Measurements from ENCODE around the gene MRPL14.
"Not testable (repeated sequence)": the region's sequence is repeated elsewhere in the genome, so short reads cannot be mapped to it uniquely, and the experiment has no call there.

The MRPL14 gene

DNA sequence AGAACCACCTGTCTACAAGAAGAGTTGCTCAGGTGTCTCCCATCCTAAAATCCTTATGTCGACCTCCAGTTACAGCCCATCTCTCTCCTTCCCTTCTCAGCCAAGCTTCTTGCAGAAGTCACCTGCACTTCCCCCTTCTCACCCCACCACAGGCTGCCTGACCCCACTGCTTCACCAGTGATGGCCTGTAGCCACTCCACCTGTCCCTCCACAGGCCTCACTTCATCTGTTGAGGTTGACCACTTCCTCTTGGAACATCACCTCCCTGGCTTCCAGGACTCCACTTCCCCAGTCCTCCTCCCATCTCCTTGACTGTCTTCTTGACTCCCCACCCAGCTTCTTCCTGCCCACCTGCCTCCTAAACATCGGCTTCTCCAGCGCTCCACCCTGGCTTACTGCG, 25.4 kb downstream of the MRPL14 start:
- DNase-seq (ENCODE audit: low read depth in 2 of 2): no peak

GRCh38 chr6:44100088-44100550, 27.1 kb downstream of the MRPL14 start:
- DNase-seq (ENCODE audit: low read depth in 2 of 2): no peak

- no peak for DNase-seq (ENCODE audit: low read depth in 2 of 2)
Measured at GRCh38 chr6:44099192-44099591, 28.1 kb downstream of the MRPL14 start.

DNA sequence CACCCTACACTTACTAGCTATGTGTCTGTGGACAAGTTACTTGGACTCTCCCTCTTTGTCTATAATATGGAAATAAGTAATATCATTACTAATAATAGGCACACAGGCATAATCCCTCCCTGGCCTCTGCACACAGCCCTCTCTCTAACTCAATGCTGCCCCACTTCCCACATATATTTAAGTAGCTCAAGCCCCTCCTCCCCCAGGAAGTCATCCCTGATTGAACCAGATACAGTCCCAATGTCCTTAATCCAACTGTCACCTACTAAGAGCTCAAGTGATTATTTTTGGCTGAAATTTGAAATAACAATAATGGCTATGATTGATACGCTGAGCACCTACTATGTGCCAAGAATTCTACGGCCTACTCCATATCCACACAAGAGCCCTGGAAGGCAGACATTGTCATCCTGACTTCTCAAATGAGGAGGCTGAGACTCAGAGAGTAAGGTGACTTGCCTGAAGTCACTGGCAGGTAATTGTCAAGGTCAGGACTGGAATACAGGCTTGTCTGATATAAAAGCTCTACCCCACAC, 29.4 kb downstream of the MRPL14 start:
- no peak for DNase-seq (ENCODE audit: low read depth in 2 of 2)

DNA sequence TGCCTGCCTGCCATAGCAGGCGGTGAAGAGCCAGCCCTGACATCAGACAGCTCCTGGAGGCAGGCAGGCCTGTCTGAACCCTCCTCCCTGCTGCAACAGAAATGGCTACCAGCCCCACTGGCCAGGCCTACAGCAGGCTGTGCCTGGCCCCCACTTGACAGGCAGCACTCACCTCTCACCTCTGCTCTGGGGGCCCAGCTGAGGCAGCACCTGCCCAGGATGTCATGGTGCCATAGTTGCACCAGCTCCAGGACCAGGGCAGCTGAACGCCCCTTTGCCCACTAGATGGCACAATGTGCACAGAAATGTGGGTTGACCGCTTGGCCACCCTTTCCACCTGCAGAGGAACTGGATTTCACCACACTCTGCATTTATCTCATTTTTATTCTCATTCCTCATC, 30.6 kb downstream of the MRPL14 start:
- DNase-seq (ENCODE audit: low read depth in 2 of 2): peak; percentile 52 to 54

GRCh38 chr6:44095243-44095623, 32.0 kb downstream of the MRPL14 start:
- not testable (repeated sequence) for DNase-seq (ENCODE audit: low read depth in 2 of 2)

GRCh38 chr6:44094403-44095242, 32.6 kb downstream of the MRPL14 start:
- no peak for DNase-seq (ENCODE audit: low read depth in 2 of 2)

DNA sequence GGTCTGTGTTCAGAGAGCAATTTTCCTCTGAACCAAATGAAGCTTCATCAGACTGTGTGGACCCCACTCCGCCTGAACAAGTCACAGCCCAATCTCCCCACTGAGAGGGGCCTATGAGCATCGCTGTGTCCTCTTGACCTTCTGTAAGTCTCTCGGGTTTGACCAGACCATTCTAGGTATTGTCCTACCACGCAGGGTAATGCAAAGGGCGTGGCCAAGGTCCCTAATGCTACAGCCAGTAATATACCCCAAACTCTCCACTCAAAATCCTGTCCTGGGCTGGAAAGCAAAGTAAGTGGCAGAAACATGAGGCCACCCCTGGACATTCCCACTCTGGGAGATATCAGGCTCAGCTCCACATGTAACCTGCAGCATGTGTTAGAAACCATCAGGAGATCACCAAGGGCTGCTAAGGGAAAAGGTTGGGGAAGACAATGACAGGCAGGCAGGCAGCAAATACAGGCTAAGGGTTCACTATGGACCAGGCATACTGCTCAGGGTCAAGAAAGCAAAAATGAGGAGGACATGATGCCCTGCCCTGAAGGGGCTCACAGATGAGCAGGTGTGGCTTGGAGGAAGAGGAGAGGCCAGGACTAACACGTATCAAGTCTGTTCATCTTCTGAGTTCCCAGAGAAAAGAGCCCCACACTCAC, 33.4 kb downstream of the MRPL14 start:
- no peak for DNase-seq (ENCODE audit: low read depth in 2 of 2)

GRCh38 chr6:44093066-44093465, 34.2 kb downstream of the MRPL14 start:
- DNase-seq (ENCODE audit: low read depth in 2 of 2): no peak

DNA sequence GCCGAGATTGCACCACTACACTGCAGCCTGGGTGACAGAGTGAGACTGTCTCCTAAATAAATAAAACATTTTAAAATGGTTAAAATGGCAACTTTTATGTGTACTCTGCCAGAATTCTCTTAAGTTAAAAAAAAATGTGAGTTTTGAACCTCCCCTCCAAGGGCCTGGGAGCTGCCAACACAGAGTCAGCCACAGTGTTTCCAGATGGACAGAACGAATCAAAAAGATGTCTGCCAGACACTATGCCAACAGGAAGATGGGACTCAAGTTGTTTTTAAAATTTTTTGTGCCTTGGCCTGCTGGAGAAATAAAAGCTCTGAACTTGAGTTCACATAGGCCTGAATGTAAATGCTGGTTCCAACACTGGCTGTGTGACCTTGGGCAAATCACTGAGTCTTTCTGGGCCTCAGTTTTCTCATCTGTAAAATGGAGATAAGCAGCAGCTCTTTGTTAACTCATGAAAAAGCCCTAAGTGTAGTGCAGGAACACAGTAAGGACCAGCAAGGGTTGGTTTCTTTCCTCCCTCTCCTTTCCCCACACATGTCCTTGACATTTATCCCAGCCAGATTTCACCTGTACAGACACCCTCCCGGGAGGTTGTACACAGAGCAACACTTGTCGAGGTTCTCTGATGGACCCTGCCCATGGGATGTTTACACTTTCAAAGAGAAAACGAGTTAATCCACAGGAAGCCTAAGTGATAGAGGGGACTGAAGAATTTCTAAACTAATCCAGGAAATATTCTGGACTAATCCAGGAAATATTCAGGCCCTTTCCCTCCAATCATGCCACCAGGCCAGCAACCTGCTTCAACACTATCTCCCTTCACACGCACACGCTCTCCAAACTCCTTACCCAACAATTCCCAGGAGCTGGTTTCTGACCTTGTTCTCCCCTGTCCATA, 35.0 kb downstream of the MRPL14 start:
- no peak for DNase-seq (ENCODE audit: low read depth in 2 of 2)

- DNase-seq (ENCODE audit: low read depth in 2 of 2): not testable (repeated sequence)
Measured at GRCh38 chr6:44091356-44091755, 35.9 kb downstream of the MRPL14 start.

DNA sequence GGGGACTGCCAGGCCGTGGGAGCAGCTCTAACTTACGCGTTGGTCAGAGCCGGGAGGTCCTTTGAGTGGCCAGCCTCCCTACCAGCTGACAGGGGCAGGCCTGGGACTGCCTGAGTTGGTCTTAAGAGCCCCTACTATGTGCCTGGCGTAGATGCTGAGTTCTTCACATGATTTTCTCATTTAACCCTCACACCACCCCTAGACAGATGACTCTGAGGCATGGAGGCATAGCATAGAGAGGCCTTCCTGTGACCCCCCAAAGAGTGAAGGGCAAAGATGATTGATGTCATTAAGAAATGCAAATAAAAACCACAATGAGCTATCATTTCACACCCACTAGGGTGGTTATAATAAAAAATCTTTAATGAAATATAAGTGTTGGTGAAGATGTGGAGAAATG, 36.8 kb downstream of the MRPL14 start:
- no peak for DNase-seq (ENCODE audit: low read depth in 2 of 2)

DNA sequence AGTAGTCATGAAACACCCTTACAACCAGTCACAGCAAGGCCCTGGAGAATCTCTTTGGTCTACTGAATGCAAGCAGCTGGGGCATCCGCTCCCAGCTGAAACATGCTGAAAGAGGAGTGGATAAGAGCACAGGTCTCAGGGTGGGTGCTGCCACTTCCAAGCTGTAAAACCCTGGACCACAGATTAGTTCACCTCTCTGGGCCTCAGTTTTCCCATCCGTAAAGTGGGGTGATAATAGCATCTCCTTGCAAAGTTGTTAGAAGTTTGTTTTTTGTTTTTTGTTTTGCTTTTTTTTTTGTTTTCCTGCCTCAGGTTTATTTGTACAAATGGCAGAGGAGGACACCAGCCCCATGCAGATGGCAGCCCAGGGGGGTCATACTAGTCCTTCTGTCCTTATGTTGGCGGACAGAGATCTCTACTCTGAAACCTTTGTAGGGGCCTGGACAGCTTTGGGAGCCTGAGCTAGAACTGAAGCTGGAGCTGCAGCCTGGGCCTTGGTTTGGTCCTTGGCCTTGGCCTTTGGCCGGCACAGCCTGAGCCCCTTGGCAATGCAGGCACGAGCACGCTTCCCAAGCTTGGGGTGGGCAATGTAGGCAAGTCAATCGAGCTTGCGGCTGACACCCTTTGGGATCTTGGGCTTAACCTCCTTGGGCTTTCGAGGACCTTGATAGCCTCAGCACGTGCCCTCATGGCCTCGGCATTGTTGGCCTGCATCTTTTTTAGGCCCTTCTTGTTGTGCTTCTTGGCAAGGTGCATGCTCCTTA, 38.2 kb downstream of the MRPL14 start:
- no peak for DNase-seq (ENCODE audit: low read depth in 2 of 2)

DNA sequence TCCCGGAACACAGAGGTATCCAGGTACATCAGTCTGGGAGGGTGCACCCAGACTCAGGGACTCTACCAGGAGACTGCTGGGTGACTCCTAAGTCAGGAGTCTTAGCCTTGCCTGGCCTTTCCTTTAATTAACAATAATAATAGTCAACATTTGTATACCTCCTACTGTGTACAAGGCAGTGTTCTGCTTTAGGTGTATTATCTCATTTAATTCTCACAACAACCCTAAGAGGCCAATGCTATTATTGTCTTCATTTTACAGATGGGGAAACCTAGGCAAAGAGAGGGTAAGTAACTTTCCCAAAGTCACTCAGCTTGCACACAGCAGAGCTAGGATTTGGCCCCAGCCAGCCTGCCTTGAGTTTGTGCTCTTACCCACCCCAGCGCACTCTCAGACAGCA, 39.6 kb downstream of the MRPL14 start:
- no peak for DNase-seq (ENCODE audit: low read depth in 2 of 2)

DNA sequence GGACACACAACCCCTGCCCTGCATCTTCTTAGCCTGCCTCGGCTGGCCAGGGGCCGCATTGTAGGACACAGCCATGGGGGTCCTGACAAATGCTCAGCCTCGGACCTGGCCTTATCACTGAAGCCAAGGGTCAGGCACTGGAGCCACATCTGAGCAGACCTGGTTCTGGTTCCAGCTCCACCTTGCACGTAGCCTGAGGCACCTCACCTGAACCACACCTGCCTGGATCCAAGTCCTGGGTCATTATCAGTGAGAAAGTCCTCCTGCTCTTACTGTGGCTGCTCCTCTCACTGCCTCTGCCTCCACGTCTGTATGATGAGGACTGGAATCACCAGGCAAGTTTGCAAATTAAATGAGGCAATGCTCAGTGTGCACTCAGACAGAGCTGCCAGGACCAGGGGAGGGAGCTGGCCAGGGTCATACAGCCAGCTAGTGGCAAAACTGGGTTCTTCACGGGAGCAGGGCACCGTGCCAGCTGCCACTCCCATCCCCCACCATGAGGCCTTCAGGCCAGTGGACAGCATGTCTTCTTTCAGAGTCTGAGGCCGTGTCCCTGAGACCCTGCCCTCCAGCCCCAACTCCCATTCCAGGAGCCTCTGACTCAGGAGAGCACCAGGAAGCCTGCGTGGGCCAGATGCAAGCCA, 40.2 kb downstream of the MRPL14 start:
- DNase-seq (ENCODE audit: low read depth in 2 of 2): no peak

DNA sequence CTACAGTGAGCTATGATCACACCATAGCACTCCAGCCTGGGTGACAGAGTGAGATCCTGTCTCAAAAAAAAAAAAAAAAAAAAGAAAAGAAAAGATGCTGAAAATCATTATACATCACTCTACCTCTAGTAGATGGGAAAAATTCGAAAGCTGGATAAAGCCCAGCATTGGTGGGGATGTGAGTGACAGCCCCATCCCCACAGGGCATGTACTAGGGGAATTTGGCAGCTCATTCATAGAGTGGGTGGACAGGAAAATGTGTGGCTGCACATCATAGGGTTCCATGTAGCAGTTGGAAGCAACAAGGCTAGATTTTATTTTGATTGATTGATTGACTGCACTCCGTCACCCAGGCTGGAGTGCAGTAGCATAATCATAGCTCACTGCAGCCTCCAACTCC, 42.0 kb downstream of the MRPL14 start:
- no peak for DNase-seq (ENCODE audit: low read depth in 2 of 2)

GRCh38 chr6:44084231-44085014, 42.8 kb downstream of the MRPL14 start:
- DNase-seq (ENCODE audit: low read depth in 2 of 2): no peak

DNA sequence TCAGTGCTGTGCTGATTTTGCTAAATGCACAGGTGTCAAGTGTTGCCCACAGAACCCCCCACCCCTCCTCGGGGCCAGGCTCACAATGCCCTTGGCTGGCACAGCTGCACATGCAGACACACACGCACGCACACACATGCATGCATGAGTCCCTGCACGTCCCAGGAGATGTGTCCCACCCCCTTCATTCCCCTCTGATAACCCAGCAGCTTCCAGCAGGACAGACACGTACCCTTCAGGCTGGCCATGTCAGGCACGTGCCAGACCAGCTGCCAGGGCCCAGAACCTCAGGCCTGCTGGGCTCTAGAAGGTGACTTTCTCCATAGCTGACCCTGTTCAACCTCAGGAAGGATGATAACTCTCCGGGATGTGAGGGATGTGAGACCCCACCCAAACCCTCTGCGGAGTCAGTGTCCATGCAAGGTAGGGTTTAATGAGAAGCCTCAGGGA, 44.4 kb downstream of the MRPL14 start:
- DNase-seq (ENCODE audit: low read depth in 2 of 2): no peak

DNA sequence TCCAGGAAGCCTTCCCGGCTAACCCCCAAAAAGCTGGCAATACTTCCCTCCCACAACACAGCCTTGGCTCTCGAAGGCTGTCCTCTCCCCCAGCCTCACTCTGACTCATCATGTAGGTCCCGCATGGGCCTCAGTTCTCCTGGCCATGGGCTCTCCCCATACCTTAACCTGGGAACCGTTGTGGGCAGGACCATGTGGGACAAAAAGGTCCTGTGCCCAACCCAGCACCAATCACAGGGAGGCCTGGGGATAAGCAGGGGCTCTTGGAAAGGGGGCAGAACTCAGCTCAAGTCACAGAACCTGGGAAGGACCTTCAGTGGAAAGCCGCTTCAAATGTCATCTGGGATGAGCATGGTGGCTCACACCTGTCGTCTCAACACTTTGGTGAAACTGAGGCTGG, 45.5 kb downstream of the MRPL14 start:
- no peak for DNase-seq (ENCODE audit: low read depth in 2 of 2)

Measured in stimulated activated CD8-positive, alpha-beta memory T cell treated with anti-CD3 and anti-CD28 coated beads, Interleukin-15, amount 100 ng/mL, for 48 hours (primary cell).